SJSA1 (cell line): Measurements from ENCODE around the gene ZNF224. TPM values are rescaled to one million over a fixed set of nuclear protein-coding genes. Genes with fewer than 3 reads are reported as not detected.
"Not testable (repeated sequence)": the region's sequence is repeated elsewhere in the genome, so short reads cannot be mapped to it uniquely, and the experiment has no call there.

Experiments used
- DNase-seq, 2 experiments: peaks; one replicate each; pipeline ENCODE4 v3.0.0-alpha.2; 2015 to 2020; ENCODE audit warnings: low spot score in 2 of 2, low read depth in 1 of 2
- H3K27ac ChIP-seq: fragments of 250-450 bp; sonication (Bioruptor Pico); 2 replicates; pipeline ENCODE4 v1.5.1; 2020; ENCODE audit warnings: mild to moderate bottlenecking, moderate library complexity
- H3K27me3 ChIP-seq: fragments of 250-450 bp; sonication (Bioruptor Pico); replicated peaks from 2 replicates; pipeline ENCODE4 v1.5.1; 2020; ENCODE audit warnings: mild to moderate bottlenecking, moderate library complexity
- H3K36me3 ChIP-seq: fragments of 250-450 bp; sonication (Bioruptor Pico); 2 replicates; pipeline ENCODE4 v1.5.1; 2020; ENCODE audit warnings: mild to moderate bottlenecking
- H3K4me1 ChIP-seq: fragments of 250-450 bp; sonication (Bioruptor Pico); replicated peaks from 2 replicates; pipeline ENCODE4 v1.6.1; 2021; ENCODE audit warnings: mild to moderate bottlenecking
- H3K4me3 ChIP-seq: fragments of 250-450 bp; sonication (Bioruptor Pico); 2 replicates; pipeline ENCODE4 v1.5.1; 2020; ENCODE audit warnings: mild to moderate bottlenecking
- H3K9me3 ChIP-seq: fragments of 250-450 bp; sonication (Bioruptor Pico); replicated peaks from 2 replicates; pipeline ENCODE4 v1.5.1; 2020; ENCODE audit warnings: mild to moderate bottlenecking
- total RNA-seq: library from RNA; depleted of rRNA; stranded (reverse); fragments of >200 nt; shearing (Covaris generic); gene quantifications from 2 replicates; pipeline ENCODE4 v1.2.3, GENCODE V29; 2014

The ZNF224 gene
- total RNA-seq, 1 experiment from 2014 or later: 10.8 TPM

DNA sequence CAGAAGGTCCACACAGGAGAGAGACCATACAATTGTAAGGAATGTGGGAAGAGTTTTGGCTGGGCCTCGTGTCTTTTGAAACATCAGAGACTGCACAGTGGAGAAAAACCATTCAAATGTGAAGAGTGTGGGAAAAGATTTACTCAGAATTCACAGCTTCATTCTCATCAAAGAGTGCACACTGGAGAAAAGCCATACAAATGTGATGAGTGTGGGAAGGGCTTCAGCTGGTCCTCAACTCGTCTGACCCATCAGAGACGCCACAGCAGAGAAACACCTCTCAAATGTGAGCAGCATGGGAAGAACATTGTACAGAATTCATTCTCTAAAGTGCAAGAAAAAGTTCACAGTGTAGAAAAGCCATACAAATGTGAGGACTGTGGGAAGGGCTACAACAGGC lies 13.6 kb downstream of the ZNF224 start:
- Histone ChIP-seq H3K9me3 (peaks cover 12% of the 10 kb centered on the region), H3K36me3 (peaks cover 56% of the 10 kb centered on the region), H3K4me3 (no peak overlapping the region), H3K4me1 (no peaks in the 10 kb centered on the region; the same call in 1 of the 2 replicates), H3K27ac (no peak overlapping the region), H3K27me3 (no peaks in the 10 kb centered on the region)
- DNase-seq: no peak

DNA sequence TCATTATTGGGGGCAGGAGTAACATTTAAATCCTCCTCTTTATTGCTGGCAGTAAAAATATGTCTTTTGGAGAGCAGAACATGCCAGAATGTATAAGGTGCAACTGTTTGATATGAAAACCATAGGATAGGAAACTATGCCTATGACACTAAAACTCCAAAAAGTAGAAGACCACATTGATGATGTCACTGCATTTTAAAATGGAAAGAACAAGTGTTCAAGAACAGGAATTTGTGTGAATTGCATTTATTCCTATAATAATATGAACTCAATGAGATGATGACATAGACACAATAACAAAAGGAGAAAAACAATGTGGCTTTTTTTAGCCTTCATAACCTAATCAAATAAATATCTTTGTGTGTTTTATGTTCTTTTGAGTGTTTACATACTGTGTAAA lies 15.3 kb downstream of the ZNF224 start:
- Histone ChIP-seq H3K27ac (no peak overlapping the region), H3K9me3 (peaks cover 12% of the 10 kb centered on the region), H3K27me3 (no peaks in the 10 kb centered on the region), H3K4me1 (peaks cover 4% of the 10 kb centered on the region; the same call in 1 of the 2 replicates), H3K4me3 (no peak overlapping the region), H3K36me3 (peaks cover 44% of the 10 kb centered on the region)
- no peak for DNase-seq

DNA sequence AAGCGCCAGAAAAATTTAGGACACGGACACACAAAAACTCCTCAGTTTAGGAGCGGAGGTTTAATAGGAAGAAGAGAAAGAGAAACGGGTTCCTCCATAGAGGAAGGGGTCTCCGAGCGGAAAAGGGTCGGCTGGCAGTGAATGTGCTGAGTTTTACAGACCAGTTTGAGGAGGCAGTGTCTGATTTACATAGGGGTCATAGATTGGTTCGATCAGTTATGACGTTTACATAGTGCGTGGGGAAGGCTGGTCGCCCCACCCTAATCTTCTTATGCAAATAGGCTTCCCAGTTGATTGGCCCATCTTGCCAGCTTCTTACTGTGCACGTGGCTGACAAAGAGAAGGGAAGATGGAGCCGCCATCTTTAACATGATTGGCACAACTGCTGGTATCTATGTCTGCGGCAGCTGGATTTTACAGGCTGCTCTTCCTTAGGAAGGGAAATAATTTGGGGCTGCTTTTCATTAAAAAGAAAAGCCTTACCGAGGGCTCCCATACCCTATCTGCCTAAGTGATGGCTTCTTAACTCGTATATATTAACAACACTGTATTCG lies 17.8 kb downstream of the ZNF224 start:
- Histone ChIP-seq H3K36me3 (peaks cover 38% of the 10 kb centered on the region), H3K27me3 (no peaks in the 10 kb centered on the region), H3K4me3 (no peak overlapping the region), H3K9me3 (no peaks in the 10 kb centered on the region), H3K4me1 (peaks cover 4% of the 10 kb centered on the region; the same call in 1 of the 2 replicates), H3K27ac (no peak overlapping the region)
- DNase-seq: no peak

DNA sequence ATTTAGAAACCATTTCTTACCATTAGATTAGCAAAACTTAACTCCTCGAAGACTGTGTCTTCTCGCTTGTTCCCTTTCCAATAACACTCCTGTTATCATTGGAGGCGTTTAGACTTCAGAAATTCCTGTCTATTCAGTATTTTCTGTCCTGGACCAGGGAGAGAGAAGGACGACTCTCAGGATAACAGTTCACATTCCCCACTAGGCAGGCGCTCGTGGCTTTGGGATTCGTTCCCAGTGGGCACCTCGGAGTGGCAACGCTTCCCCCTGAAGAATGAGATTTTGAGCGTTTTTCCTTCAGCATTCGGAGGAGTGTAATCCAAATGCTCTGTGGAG lies 18.6 kb downstream of the ZNF224 start:
- Histone ChIP-seq H3K4me1 (peaks cover 4% of the 10 kb centered on the region; the same call in 1 of the 2 replicates), H3K4me3 (peak overlapping the region; percentile 59)

DNA sequence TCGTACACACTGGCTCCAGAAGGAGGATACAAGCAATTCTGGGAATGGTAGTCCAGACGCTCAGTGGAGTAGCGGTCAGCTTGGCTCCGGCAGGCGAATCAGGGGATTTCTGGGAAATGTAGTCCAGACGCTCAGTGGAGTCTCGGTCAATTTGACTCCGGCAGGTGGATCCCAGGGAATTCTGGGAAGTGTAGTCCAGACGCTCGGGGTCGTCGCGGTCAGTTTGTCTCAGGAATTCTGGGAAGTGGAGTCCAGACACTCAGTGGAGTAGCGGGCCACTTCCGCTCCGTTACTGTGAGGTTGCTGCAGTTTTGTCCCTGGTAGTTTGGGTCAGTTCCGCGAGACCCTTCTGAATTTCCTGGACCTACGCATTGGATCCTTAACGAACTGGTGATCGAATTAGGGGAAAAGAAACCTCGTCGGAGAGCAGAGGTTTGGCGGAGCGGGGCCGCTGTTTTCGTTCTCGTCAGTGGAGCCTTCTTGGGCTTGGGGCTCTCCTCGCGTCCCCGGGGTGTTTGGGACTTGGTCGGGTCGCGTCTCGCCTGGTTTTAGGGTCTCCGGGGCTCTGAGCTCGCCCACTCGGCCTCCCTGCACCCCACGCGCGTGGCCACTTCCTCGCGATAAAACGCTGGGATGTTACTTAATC lies 19.1 kb downstream of the ZNF224 start, which contains the start of gene ZNF225:
Gene ZNF225, plus strand, starts transcription at position 262 of the 646 bp plus-strand sequence. CDS start 2,429 bp downstream, outside the sequence.
- no peak within 1 kb of the TSS for H3K27ac ChIP-seq
- peaks cover 4% of the 10 kb centered on the region; the same call in 1 of the 2 replicates for H3K4me1 ChIP-seq
- no peaks in the 10 kb centered on the region for H3K27me3 ChIP-seq
- no peaks in the 10 kb centered on the region for H3K9me3 ChIP-seq
- H3K36me3 ChIP-seq: peaks cover 34% of the 10 kb centered on the region
- H3K4me3 ChIP-seq: peak within 1 kb of the TSS; percentile 59
- DNase-seq: peak; percentile 90 to 96

More for the DNA sequence above, 18.6 kb downstream of the ZNF224 start:
- Histone ChIP-seq H3K27ac (no peak overlapping the region), H3K9me3 (no peaks in the 10 kb centered on the region), H3K27me3 (no peaks in the 10 kb centered on the region), H3K36me3 (peaks cover 36% of the 10 kb centered on the region)
- DNase-seq: no peak

DNA sequence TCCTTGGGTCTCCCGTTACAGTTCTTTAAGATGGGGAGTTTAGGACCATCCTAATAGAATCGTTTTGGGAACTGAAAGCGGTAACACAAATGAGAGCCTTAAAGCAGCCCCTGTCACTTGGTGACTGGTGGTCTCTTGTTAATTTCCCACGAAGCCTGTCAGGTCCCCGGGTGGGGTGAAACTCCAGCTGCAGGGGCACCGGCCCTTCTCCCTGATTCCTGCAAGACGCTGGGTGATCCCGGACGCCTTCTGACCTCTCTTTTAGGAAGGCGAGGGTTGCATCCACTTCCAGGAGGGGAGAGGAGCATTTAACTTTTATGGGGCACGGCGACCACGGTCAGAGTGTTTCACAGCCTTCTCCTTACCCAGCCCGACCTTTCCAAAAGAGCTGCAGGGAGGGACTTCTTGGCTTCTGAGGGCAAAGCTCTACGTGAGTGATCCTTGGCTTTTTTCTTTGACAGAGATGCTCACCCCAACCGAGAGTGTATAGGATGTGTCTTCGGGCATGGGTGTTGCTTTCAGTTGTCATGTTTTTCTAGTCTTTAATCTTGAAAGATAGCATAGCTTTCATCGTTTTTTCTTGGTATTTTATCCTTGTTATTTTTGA lies 19.7 kb downstream of the ZNF224 start:
- H3K27me3 ChIP-seq: no peaks in the 10 kb centered on the region
- H3K27ac ChIP-seq: no peak overlapping the region
- peaks cover 4% of the 10 kb centered on the region; the same call in 1 of the 2 replicates for H3K4me1 ChIP-seq
- H3K36me3 ChIP-seq: peaks cover 35% of the 10 kb centered on the region
- DNase-seq: peak in 1 of 2 experiments; percentile 19
- peak overlapping the region; percentile 59 for H3K4me3 ChIP-seq
- H3K9me3 ChIP-seq: no peaks in the 10 kb centered on the region

DNA sequence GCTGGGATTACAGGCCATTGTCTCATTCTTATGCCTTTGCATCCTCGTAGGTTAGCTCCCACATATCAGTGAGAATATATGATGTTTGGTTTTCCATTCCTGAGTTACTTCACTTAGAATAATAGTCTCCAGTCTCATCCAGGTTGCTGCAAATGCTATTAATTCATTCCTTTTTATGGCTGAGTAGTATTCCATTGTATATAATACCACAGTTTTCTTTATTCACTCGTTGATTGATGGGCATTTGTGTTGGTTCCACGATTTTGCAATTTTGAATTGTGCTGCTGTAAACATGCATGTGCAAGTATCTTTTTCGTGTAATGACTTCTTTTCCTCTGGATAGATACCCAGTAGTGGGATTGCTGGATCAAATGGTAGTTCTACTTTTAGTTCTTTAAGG lies 27.0 kb downstream of the ZNF224 start:
- not testable (repeated sequence) for DNase-seq, H3K4me1 ChIP-seq, H3K4me3 ChIP-seq, H3K9me3 ChIP-seq, H3K27ac ChIP-seq, H3K27me3 ChIP-seq
- H3K36me3 ChIP-seq: peaks cover 77% of the 10 kb centered on the region

DNA sequence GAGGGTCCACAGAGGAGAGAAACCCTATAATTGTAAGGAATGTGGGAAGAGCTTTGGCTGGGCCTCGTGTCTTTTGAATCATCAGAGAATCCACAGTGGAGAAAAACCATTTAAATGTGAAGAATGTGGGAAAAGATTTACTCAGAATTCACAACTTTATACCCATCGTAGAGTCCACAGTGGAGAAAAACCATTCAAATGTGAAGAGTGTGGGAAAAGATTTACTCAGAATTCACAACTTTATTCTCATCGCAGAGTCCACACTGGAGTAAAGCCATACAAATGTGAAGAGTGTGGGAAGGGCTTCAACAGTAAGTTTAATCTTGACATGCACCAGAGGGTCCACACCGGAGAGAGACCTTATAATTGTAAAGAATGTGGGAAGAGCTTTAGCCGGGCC lies 37.8 kb downstream of the ZNF224 start:
- no peaks in the 10 kb centered on the region for H3K4me1 ChIP-seq
- H3K27me3 ChIP-seq: no peaks in the 10 kb centered on the region
- no peak overlapping the region for H3K4me3 ChIP-seq
- peaks cover 14% of the 10 kb centered on the region for H3K9me3 ChIP-seq
- H3K27ac ChIP-seq: no peak overlapping the region
- DNase-seq: no peak
- H3K36me3 ChIP-seq: peaks cover 56% of the 10 kb centered on the region

DNA sequence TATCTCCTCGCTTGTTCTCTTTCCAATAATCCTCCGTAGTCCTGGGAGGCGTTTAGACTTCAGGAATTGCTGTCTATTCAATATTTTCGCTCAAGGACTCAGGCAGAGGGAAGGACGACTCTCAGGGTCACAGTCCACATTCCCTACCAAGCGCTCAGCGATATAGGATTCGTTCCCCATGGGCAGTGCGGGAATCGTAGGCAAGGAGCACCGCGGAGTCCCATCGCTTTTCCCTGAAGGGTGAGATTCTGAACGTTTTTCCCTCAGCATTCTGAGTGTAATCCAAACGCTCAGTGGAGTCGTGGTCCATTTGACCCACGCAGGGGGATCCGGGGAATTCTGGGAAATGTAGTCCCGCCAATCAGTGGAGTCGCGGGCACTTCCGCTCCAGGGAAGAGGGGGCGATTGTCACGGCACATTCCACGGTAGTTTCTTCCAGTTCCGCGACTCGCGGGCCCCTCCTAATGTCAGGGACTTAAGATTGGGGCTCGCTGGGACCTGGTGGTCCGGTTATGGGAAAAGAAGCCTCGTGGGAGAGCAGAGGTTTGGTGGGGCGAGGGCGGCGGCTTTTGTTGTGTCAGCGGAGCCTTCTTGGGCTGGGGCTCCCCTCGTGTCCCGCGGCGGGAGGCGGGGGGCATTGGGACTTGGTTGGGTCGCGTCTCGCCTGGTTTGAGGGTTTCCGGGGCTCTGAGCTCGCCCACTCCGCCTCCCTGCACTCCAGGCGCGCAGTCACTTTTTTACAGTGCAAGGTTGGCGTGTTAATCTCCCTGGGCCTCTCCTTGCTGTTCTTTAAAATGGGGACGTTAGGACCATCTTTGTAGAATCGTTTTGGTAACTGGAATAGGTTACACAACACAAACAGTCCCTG lies 47.3 kb downstream of the ZNF224 start, which contains the start of gene ZNF234:
Gene ZNF234, plus strand, starts transcription at position 364 of the 868 bp plus-strand sequence. CDS start 3,079 bp downstream, outside the sequence.
- Histone ChIP-seq H3K36me3 (peaks cover 26% of the 10 kb centered on the region), H3K27ac (peak within 1 kb of the TSS; percentile 47), H3K27me3 (no peaks in the 10 kb centered on the region), H3K4me1 (peaks cover 5% of the 10 kb centered on the region), H3K9me3 (no peaks in the 10 kb centered on the region), H3K4me3 (peak within 1 kb of the TSS; percentile 58)
- DNase-seq: peak; percentile 85

DNA sequence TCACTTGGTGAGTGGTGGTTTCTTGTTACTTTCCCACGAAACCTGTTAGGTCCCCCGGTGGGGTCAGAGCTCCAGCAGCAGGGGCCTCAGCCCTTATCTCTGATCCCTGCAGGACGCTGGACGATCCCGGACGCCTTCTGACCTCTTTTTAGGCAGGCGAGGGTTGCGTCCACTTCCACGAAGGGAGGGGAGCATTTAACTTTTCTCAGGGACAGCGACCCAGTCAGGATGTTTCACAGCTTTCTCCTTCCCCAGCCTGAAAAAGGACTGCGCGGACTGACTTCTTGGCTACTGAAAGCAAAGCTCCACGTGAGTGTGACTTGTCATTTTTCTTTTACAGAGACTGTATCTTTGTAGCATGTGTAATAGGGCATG lies 47.9 kb downstream of the ZNF224 start:
- Histone ChIP-seq H3K27ac (no peak overlapping the region; the same call in 1 of the 2 replicates), H3K9me3 (no peaks in the 10 kb centered on the region)

DNA sequence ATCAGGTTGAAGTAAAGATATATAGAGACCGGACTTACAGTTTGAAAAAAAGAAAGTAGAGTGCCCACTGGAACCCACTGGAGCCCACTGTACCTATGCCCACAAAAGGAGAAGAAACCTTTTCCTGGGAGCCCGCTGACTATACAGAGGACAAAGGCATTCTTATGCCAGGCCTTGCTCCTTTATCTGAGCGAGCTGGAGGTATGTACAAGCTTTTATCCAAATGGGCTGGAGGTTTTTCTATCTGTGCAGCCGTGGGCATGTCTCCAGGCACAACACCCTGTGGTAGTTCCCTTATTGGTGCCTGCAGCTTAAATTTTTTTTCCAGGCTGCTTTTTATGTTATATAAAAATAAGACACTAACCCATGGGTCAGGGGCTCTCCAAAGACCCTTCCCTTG lies 55.6 kb downstream of the ZNF224 start:
- Histone ChIP-seq H3K36me3 (peaks cover 87% of the 10 kb centered on the region), H3K27ac (no peak overlapping the region), H3K4me1 (no peaks in the 10 kb centered on the region), H3K9me3 (no peaks in the 10 kb centered on the region), H3K4me3 (no peak overlapping the region), H3K27me3 (no peaks in the 10 kb centered on the region)
- DNase-seq: no peak

More for the DNA sequence above, 47.9 kb downstream of the ZNF224 start:
- H3K36me3 ChIP-seq: peaks cover 30% of the 10 kb centered on the region
- DNase-seq: peak in 1 of 2 experiments; percentile 26
- peaks cover 5% of the 10 kb centered on the region for H3K4me1 ChIP-seq
- H3K4me3 ChIP-seq: peak overlapping the region; percentile 58
- H3K27me3 ChIP-seq: no peaks in the 10 kb centered on the region

DNA sequence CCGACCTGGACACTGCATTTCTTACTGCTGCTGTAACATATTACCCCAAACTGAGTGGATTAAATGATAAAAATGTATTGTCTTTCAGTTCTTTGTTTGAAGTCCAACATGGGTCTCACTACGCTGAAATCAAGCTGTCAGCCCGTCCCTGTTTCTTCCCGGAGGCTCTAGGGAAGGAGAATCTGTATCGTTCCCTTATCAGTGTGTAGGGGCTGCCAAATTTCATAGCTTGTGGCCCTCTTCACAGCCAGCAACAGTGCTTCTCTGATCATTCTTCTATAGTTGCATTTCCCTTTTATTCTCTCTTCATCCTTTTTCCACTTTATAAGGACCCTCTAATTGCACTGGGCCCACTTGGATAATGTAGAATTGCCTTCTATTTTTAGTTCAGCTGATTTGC lies 57.3 kb downstream of the ZNF224 start:
- Histone ChIP-seq H3K9me3 (peaks cover 13% of the 10 kb centered on the region), H3K36me3 (peaks cover 87% of the 10 kb centered on the region), H3K4me1 (no peaks in the 10 kb centered on the region), H3K27ac (no peak overlapping the region), H3K27me3 (no peaks in the 10 kb centered on the region), H3K4me3 (no peak overlapping the region)
- no peak for DNase-seq

DNA sequence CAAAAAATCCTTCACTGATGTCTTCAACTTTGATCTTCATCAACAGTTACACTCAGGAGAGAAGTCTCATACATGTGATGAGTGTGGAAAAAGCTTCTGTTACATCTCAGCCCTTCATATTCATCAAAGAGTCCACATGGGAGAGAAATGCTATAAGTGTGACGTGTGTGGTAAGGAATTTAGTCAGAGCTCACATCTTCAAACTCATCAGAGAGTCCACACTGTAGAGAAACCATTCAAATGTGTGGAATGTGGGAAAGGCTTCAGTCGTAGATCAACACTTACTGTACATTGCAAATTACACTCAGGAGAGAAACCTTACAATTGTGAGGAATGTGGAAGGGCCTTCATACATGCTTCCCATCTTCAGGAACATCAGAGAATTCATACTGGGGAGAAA lies 62.3 kb downstream of the ZNF224 start:
- no peaks in the 10 kb centered on the region for H3K4me1 ChIP-seq
- peaks cover 24% of the 10 kb centered on the region for H3K9me3 ChIP-seq
- no peaks in the 10 kb centered on the region; the same call in 1 of the 2 replicates for H3K27me3 ChIP-seq
- no peak overlapping the region for H3K27ac ChIP-seq
- no peak overlapping the region for H3K4me3 ChIP-seq
- peaks cover 59% of the 10 kb centered on the region for H3K36me3 ChIP-seq
- DNase-seq: no peak
